HEK293 (cell line): ENCODE results near the gene MTX1.
A peak's percentile ranks its signal among the peaks of the same experiment; 100 is the strongest.
"Not testable (repeated sequence)": the region's sequence is repeated elsewhere in the genome, so short reads cannot be mapped to it uniquely, and the experiment has no call there.

ENCODE experiments used
- CTCF ChIA-PET: fragments of 350-600 bp; formaldehyde crosslinking; extraction: SDS; loops from one replicate; lab custom pipeline; 2021; ENCODE audit warnings: antibody characterized with exemption; lab: Yijun Ruan, JAX
- POLR2A ChIA-PET: fragments of 300-600 bp; formaldehyde crosslinking; extraction: SDS; loops from one replicate; lab custom pipeline; 2020; ENCODE audit warnings: antibody characterized with exemption, inconsistent platforms; lab: Yijun Ruan, JAX
- H3K27ac ChIP-seq: fragments of 200-500 bp; sonication (Bioruptor generic); 2 replicates; pipeline ENCODE4 v1.5.1; 2014; ENCODE audit warnings: low read depth, low read length, control low read depth, inconsistent platforms; ENCODE audit errors: extremely low read depth
- H3K36me3 ChIP-seq, 2 experiments: fragments of 200-500 bp in 1 of 2; sonication (Bioruptor generic) in 1 of 2; 1 replicate in 1 of 2; 2 replicates in 1 of 2; pipeline ENCODE4 v1.5.1; 2014 to 2017; ENCODE audit warnings: inconsistent platforms in 2 of 2, low read length in 2 of 2; ENCODE audit not compliant: control insufficient read depth in 2 of 2, insufficient read depth in 1 of 2
- H3K4me1 ChIP-seq: fragments of 200-500 bp; sonication (Bioruptor generic); 2 replicates; pipeline ENCODE4 v1.5.1; 2014; ENCODE audit warnings: mild to moderate bottlenecking, low read length, inconsistent platforms; ENCODE audit not compliant: control insufficient read depth, insufficient read depth
- H3K4me3 ChIP-seq: 2 replicates; pipeline ENCODE4 v1.5.1; 2011; ENCODE audit warnings: low read depth, mild to moderate bottlenecking, control low read depth, low read length, moderate library complexity
- H3K9me3 ChIP-seq: fragments of 200-500 bp; sonication (Bioruptor generic); 2 replicates; pipeline ENCODE4 v1.5.1; 2014; ENCODE audit warnings: low read depth, low read length, inconsistent platforms; ENCODE audit not compliant: control insufficient read depth, insufficient read depth
- EGR2 ChIP-seq: fragments of 450-650 bp; formaldehyde crosslinking; IDR thresholded peaks from 2 replicates; pipeline ENCODE4 v1.5.1; 2016; ENCODE audit warnings: low read depth, missing biosample characterization, missing genetic modification characterization
- ELK4 ChIP-seq: IDR thresholded peaks from 2 replicates; pipeline ENCODE4 v1.6.1; 2011; ENCODE audit warnings: mild to moderate bottlenecking, low read depth, low read length, borderline replicate concordance
- GLIS2 ChIP-seq: fragments of 450-650 bp; formaldehyde crosslinking; IDR thresholded peaks from 2 replicates; pipeline ENCODE4 v1.5.1; 2016; ENCODE audit warnings: missing biosample characterization, missing genetic modification characterization
- INSM2 ChIP-seq: fragments of 450-650 bp; formaldehyde crosslinking; IDR thresholded peaks from 2 replicates; pipeline ENCODE4 v1.5.1; 2016; ENCODE audit warnings: missing biosample characterization, missing genetic modification characterization
- PATZ1 ChIP-seq: fragments of 450-650 bp; formaldehyde crosslinking; IDR thresholded peaks from 2 replicates; pipeline ENCODE4 v1.5.1; 2016; ENCODE audit warnings: missing biosample characterization, missing genetic modification characterization
- ZBTB10 ChIP-seq: fragments of 450-650 bp; formaldehyde crosslinking; IDR thresholded peaks from 2 replicates; pipeline ENCODE4 v1.5.1; 2016; ENCODE audit warnings: missing biosample characterization, missing genetic modification characterization
- ZBTB20 ChIP-seq: fragments of 450-650 bp; formaldehyde crosslinking; IDR thresholded peaks from 2 replicates; pipeline ENCODE4 v1.5.1; 2016; ENCODE audit warnings: missing biosample characterization, missing genetic modification characterization
- ZNF138 ChIP-seq: fragments of 450-650 bp; formaldehyde crosslinking; IDR thresholded peaks from 2 replicates; pipeline ENCODE4 v1.5.1; 2016; ENCODE audit warnings: missing biosample characterization, missing genetic modification characterization, borderline replicate concordance
- ZNF169 ChIP-seq: fragments of 450-650 bp; formaldehyde crosslinking; IDR thresholded peaks from 2 replicates; pipeline ENCODE4 v1.5.1; 2016; ENCODE audit warnings: missing biosample characterization, missing genetic modification characterization
- ZNF223 ChIP-seq: fragments of 450-650 bp; formaldehyde crosslinking; IDR thresholded peaks from 2 replicates; pipeline ENCODE4 v1.5.1; 2016; ENCODE audit warnings: missing biosample characterization, missing genetic modification characterization
- ZNF248 ChIP-seq: fragments of 450-650 bp; formaldehyde crosslinking; IDR thresholded peaks from 2 replicates; pipeline ENCODE4 v1.5.1; 2017; ENCODE audit warnings: missing biosample characterization, missing genetic modification characterization
- ZNF302 ChIP-seq: fragments of 450-650 bp; formaldehyde crosslinking; IDR thresholded peaks from 2 replicates; pipeline ENCODE4 v1.5.1; 2016; ENCODE audit warnings: missing biosample characterization, missing genetic modification characterization, low read depth
- ZNF514 ChIP-seq: fragments of 450-650 bp; formaldehyde crosslinking; IDR thresholded peaks from 2 replicates; pipeline ENCODE4 v1.5.1; 2016; ENCODE audit warnings: missing biosample characterization, missing genetic modification characterization
- TF ChIP-seq, protein P1 (sequence below): fragments of 450-650 bp; formaldehyde crosslinking; IDR thresholded peaks from 2 replicates; pipeline ENCODE4 v1.5.1; 2016; ENCODE audit warnings: missing biosample characterization, missing genetic modification characterization, borderline replicate concordance
- TF ChIP-seq, protein P2 (sequence below): sonication (generic); formaldehyde crosslinking; IDR thresholded peaks from 2 replicates; pipeline ENCODE4 v1.8.1; 2022; ENCODE audit warnings: mild to moderate bottlenecking, moderate library complexity, missing genetic modification reagents
- TF ChIP-seq, protein P3 (sequence below): fragments of 450-650 bp; formaldehyde crosslinking; IDR thresholded peaks from 2 replicates; pipeline ENCODE4 v1.5.1; 2016; ENCODE audit warnings: missing biosample characterization, missing genetic modification characterization

MTX1 gene

DNA sequence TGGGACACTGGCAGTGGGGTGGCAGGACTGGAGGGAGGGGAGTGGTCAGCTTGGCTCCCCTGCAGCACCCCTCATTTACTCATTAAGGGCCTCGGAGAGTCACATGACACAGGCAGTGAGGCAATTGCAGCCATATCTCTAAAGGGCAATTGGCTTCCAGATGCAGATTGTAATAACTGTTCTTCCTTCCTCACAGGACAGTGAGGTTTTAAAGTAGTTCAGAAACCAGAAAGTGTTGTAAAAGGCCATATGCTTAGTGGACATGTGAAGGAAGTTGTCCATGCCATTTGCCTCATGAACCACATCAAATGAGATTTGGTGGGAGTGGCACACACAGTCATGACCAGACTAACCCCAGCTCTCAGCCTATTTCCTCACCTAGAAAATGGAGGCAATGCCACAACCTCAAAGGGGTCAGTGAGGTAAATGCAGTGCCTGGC, 11.1 kb downstream of the MTX1 start (continued):
- TF ChIP-seq ZNF514 (no peak), GLIS2 (tag by site-specific recombination) (peak; percentile 52; the same call in 1 of the 2 replicates)

GRCh38 chr1:155220211-155220965, 11.9 kb downstream of the MTX1 start:
- H3K9me3 ChIP-seq, H3K4me1 ChIP-seq, H3K27ac ChIP-seq, POLR2A ChIA-PET, H3K4me3 ChIP-seq: not testable (repeated sequence)
- H3K36me3 ChIP-seq = peaks cover 0 to 12% of the 10 kb centered on the region in 2 experiments; a peak in 1 of 3 replicates
- CTCF ChIA-PET = interaction anchor here (1.0 kb wide), 1 partner anchor 30 kb away, joined by 3 read pairs; no protein-coding TSS in a partner anchor

GRCh38 chr1:155223047-155223446, 14.6 kb downstream of the MTX1 start:
- CTCF ChIA-PET = interaction anchor here (0.6 to 2.9 kb wide), 5 partner anchors 16 to 100 kb away, joined by 3 to 16 read pairs (median 3); partner anchors contain the start of gene KRTCAP2
- POLR2A ChIA-PET = no interaction called here
- H3K4me1 ChIP-seq = peaks cover 3% of the 10 kb centered on the region
- H3K27ac ChIP-seq = no peak overlapping the region
- no peak overlapping the region for H3K4me3 ChIP-seq
- H3K9me3 ChIP-seq = no peaks in the 10 kb centered on the region
- no peaks in the 10 kb centered on the region for H3K36me3 ChIP-seq
- TF ChIP-seq ZNF138 (tag by site-specific recombination) (no peak), ZBTB10 (tag by site-specific recombination) (no peak), ZNF248 (tag by site-specific recombination) (no peak), EGR2 (no peak), PATZ1 (tag by site-specific recombination) (no peak), ZNF223 (no peak), ZBTB20 (no peak), ELK4 (no peak), INSM2 (tag by site-specific recombination) (no peak), ZNF302 (tag by site-specific recombination) (no peak), ZNF169 (tag by site-specific recombination) (no peak)
- TF ChIP-seq, protein P1, sequence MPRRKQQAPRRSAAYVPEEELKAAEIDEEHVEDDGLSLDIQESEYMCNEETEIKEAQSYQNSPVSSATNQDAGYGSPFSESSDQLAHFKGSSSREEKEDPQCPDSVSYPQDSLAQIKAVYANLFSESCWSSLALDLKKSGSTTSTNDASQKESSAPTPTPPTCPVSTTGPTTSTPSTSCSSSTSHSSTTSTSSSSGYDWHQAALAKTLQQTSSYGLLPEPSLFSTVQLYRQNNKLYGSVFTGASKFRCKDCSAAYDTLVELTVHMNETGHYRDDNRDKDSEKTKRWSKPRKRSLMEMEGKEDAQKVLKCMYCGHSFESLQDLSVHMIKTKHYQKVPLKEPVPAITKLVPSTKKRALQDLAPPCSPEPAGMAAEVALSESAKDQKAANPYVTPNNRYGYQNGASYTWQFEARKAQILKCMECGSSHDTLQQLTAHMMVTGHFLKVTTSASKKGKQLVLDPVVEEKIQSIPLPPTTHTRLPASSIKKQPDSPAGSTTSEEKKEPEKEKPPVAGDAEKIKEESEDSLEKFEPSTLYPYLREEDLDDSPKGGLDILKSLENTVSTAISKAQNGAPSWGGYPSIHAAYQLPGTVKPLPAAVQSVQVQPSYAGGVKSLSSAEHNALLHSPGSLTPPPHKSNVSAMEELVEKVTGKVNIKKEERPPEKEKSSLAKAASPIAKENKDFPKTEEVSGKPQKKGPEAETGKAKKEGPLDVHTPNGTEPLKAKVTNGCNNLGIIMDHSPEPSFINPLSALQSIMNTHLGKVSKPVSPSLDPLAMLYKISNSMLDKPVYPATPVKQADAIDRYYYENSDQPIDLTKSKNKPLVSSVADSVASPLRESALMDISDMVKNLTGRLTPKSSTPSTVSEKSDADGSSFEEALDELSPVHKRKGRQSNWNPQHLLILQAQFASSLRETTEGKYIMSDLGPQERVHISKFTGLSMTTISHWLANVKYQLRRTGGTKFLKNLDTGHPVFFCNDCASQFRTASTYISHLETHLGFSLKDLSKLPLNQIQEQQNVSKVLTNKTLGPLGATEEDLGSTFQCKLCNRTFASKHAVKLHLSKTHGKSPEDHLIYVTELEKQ (tag by site-specific recombination) = no peak
- TF ChIP-seq, protein P2, sequence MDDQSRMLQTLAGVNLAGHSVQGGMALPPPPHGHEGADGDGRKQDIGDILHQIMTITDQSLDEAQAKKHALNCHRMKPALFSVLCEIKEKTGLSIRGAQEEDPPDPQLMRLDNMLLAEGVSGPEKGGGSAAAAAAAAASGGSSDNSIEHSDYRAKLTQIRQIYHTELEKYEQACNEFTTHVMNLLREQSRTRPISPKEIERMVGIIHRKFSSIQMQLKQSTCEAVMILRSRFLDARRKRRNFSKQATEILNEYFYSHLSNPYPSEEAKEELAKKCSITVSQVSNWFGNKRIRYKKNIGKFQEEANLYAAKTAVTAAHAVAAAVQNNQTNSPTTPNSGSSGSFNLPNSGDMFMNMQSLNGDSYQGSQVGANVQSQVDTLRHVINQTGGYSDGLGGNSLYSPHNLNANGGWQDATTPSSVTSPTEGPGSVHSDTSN (CRISPR knock-in tag) = no peak
- TF ChIP-seq, protein P3, sequence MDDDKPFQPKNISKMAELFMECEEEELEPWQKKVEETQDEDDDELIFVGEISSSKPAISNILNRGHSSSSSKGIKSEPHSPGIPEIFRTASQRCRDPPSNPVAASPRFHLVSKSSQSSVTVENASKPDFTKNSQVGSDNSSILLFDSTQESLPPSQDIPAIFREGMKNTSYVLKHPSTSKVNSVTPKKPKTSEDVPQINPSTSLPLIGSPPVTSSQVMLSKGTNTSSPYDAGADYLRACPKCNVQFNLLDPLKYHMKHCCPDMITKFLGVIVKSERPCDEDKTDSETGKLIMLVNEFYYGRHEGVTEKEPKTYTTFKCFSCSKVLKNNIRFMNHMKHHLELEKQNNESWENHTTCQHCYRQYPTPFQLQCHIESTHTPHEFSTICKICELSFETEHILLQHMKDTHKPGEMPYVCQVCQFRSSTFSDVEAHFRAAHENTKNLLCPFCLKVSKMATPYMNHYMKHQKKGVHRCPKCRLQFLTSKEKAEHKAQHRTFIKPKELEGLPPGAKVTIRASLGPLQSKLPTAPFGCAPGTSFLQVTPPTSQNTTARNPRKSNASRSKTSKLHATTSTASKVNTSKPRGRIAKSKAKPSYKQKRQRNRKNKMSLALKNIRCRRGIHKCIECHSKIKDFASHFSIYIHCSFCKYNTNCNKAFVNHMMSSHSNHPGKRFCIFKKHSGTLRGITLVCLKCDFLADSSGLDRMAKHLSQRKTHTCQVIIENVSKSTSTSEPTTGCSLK = no peak
